DOHH2 (cell line): ENCODE data around the gene TBPL1.

Source experiments
- EZH2phosphoT487 ChIP-seq: fragments of 200-600 bp; sonication (generic); IDR thresholded peaks from 2 replicates; pipeline ENCODE4 v1.6.1; 2017; ENCODE audit warnings: borderline replicate concordance, mild to moderate bottlenecking, antibody characterized with exemption, low read length, moderate library complexity, mixed read lengths
- TF ChIP-seq, protein P1 (sequence below): fragments of 200-600 bp; sonication (generic); IDR thresholded peaks from one replicate; pipeline ENCODE4 v1.5.1; 2014; ENCODE audit warnings: antibody characterized with exemption, mild to moderate bottlenecking, low read depth, low read length; ENCODE audit not compliant: poor library complexity, severe bottlenecking

DNA sequence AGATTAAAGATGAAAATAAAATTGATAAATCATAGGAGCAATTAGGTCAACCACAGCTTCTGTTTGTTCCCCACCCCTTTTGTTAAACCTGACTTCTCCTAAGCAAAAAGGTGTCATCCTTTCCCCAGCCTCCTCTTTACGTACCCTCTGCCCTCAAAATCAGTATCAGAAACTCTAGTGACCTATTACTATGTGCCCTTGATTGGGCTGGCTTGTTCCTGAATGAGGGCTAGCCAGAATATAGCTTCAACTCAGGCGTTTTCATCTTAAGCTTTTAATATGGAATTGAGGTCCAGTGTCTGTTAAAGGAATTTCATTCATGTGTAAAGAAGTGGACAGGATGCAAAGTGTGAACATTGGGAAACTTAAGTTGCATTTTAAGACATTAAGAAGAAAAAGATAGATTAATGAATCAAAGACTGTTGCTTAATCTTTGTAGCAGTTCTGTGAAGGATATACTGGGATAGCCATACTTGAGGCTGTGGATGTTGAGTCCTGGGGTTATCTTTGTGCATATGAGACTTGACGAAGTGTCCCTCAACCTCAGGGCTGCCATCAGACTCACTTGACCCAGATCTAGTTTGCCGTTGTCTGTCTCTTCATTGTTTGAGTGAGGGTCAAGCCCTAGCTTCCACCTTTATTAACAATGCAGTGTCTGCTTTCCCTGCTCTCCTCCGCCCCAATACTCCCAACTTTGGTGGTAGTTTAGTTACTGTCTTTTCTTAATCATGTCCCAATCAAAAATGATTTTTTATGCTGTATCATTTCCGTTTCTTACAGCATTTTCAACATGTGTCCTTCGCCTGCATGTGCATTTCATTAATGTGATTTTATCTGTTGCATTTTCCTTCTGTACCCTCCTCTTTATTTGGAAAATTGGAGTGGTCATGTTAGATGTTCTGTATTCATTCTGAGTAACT, 1.9 kb downstream of the TBPL1 start:
- TF ChIP-seq, protein P1, sequence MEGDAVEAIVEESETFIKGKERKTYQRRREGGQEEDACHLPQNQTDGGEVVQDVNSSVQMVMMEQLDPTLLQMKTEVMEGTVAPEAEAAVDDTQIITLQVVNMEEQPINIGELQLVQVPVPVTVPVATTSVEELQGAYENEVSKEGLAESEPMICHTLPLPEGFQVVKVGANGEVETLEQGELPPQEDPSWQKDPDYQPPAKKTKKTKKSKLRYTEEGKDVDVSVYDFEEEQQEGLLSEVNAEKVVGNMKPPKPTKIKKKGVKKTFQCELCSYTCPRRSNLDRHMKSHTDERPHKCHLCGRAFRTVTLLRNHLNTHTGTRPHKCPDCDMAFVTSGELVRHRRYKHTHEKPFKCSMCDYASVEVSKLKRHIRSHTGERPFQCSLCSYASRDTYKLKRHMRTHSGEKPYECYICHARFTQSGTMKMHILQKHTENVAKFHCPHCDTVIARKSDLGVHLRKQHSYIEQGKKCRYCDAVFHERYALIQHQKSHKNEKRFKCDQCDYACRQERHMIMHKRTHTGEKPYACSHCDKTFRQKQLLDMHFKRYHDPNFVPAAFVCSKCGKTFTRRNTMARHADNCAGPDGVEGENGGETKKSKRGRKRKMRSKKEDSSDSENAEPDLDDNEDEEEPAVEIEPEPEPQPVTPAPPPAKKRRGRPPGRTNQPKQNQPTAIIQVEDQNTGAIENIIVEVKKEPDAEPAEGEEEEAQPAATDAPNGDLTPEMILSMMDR: no peak
- no peak for TF ChIP-seq EZH2phosphoT487
